GM21528 (cell line): ENCODE results near the gene FARP1.
"Not testable (repeated sequence)": the region's sequence is repeated elsewhere in the genome, so short reads cannot be mapped to it uniquely, and the experiment has no call there.

Experiments used
- ATAC-seq: cut with Tn5 transposase; IDR thresholded peaks from one replicate; pipeline ENCODE4 v1.9.1; 2021; ENCODE audit warnings: mild to moderate bottlenecking, moderate library complexity; ENCODE audit not compliant: unreplicated experiment, low FRiP score

Gene FARP1

DNA sequence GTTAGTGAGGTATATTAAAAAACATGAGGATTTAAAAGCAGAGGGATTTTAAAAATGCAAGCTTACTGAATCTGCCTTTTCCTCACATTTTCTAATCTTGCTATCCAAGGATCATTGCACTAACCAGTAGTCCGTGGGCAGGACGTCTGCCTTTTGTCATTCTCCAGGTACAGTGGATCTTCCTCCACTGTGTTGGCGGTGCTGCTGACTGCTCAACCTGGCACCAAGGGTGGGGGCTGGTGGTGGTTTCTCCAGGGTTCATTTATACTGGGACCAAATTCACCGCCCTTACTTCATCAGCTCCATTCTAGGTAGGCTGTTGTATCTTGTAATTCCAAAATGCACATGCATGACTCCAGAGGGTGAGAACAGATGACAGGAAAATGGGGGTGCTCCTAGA lies 264.7 kb downstream of the FARP1 start:
- ATAC-seq: no peak

DNA sequence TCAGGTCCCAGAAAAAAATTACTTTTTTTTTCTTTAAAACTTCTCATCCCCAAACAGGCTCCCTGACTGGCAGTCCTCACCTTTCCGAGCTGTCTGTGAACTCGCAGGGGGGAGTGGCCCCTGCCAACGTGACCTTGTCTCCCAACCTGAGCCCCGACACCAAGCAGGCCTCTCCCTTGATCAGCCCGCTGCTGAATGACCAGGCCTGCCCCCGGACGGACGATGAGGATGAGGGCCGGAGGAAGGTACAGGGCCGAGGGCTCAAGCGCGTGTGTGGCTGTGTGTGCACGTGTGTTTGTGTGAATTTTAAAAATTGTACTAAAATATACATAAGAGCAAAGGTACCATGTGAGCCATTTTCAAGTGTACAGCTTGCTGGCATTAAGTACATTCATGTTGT lies 266.4 kb downstream of the FARP1 start:
- ATAC-seq: no peak

DNA sequence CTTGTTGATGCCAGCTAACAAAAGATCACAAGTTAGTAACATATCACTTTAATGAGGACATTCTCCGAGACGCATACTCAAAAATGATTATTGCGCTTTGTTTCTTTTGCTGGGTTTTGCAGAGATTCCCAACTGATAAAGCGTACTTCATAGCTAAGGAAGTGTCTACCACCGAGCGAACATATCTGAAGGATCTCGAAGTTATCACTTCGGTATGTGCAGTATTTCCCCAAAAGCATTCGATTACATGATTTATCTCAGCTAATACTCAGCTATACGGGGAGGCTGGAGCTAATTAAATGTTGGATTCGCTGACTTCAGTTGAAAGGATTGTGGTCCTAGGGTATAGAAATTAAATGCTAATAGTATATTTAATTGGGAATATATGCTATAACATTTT lies 267.7 kb downstream of the FARP1 start:
- no peak for ATAC-seq

DNA sequence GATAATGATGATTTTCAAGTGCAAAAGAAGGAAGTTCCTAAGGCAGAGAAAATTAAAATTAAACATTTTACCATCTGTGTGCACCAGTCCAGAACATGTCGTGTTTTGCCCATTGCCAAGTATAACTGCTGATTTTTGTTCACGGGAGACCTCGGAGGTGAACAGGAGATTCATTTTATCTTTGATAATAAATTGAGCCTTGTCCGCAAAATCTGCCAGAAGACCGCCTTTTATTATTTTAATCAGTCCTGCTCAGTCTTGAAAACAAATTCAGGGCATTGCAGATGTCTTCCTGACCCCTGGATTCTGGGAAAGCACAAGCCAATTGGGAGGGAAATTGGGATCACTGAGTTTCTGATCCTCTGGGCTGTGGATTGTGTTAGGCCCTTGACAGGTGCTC lies 268.1 kb downstream of the FARP1 start:
- no peak for ATAC-seq

DNA sequence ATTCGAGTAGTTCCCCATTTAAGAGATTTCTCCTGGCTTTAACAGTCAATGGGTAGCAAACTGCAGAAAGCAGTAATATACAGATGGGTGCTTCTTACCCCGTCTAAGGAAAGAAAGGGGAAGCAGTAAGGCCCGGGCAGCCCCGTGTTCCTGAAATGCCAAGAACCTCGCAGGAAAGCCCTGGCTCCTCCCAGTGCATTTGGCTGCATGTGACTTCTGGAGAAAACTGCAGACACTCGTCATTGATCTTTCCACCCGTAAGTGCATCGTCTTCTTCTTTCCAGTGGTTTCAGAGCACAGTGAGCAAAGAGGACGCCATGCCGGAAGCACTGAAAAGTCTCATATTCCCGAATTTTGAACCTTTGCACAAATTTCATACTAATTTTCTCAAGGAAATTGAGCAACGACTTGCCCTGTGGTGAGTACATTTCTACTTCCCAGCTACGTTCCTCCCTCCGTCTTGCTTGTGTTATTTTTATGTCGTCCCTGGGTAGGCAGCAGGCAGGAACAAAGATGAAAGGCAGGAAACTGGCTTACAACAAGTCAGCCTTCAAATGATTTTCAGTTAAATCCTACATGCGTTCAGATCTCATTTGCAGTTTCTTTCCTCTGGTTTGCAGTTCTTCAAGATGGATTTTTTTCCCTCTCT lies 268.8 kb downstream of the FARP1 start:
- no peak for ATAC-seq

DNA sequence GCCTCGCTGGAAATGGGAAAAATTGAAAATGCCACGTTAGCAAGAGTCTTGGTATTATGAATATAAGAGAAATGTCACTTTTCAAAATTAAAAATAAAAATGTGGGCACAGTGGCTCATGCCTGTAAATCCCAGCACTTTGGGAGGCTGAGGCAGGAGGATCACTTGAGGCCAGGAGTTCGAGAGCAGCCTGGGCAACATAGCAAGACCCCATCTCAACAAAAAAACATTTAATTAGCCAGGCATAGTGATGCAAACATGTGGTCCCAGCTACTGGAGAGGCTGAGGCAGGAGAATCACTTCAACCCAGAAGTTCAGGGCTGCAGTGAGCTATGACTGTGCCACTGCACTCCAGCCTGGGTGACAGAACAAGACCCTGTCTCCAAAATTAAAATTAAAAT lies 270.4 kb downstream of the FARP1 start:
- not testable (repeated sequence) for ATAC-seq

DNA sequence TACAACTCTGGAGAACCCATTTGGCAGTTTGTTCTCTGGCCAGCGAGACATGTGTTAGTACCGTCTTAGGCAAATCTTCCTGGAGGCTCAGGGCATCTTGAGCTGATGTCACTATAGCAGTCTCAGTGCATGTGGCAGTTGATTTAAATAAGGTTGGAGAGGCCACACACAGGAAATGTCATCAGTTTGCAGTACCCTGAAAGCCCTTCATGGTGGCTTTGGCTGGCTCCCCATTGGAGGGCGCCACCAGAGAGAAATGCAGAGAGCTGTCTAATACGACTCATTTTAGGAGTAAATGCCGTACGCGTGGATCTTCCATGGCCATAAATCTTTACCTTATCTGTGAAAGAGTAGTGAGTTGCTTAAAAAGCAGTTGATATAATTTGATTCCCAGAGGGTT lies 270.9 kb downstream of the FARP1 start:
- ATAC-seq: no peak

DNA sequence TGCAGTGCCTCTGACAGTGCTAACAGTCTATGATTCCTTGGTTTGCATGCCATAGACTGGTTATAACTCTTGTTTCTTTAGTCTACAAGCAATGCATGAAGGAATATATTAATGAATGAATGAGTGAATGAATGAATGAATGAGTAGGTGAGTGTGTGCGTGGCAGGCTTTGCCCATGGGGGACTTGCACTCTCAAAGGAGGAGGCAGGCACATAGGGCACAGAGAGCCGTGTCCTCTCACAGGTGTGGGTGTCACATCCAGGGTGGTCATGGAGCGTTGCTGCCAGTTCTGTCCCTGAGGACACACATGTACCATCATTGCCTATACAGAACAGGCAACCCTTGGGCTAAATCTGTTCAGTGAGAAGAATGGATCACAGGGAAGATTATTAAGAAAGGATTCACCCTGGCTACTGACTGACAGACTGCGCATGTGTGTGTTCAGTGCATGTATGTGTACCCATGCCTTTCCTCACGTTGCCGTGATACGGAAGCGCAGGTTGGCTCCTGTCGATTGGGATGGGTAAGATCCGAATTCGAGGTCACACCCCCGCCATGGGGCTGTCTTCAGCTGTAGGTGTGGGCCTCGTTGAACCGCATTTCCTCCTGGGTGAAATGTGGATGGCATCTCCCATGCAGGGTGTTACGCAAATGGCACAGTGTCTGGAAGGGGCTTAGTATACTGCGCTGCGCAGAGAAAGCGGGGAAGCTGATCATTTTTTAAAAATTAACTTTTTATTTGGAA lies 272.6 kb downstream of the FARP1 start:
- no peak for ATAC-seq

DNA sequence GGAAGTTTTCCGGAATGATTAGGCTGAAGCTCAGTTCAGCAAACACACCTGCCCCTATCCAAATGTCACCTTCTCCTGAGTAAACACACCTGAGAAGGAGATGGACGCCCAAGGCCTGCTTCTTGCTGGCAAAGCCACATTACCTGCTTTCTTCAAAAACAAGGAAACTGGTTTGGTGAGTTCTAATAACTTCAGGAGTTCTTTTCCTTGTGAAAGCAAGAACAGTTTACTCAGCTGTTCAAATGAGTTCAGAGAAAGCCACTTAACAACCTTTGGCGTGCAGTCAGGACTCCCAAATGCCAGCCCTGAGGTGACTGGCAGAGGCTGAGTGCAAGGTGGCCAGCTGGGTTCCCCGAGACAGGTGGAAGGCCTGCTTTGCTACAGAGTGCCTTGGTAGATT lies 273.5 kb downstream of the FARP1 start:
- ATAC-seq: no peak

DNA sequence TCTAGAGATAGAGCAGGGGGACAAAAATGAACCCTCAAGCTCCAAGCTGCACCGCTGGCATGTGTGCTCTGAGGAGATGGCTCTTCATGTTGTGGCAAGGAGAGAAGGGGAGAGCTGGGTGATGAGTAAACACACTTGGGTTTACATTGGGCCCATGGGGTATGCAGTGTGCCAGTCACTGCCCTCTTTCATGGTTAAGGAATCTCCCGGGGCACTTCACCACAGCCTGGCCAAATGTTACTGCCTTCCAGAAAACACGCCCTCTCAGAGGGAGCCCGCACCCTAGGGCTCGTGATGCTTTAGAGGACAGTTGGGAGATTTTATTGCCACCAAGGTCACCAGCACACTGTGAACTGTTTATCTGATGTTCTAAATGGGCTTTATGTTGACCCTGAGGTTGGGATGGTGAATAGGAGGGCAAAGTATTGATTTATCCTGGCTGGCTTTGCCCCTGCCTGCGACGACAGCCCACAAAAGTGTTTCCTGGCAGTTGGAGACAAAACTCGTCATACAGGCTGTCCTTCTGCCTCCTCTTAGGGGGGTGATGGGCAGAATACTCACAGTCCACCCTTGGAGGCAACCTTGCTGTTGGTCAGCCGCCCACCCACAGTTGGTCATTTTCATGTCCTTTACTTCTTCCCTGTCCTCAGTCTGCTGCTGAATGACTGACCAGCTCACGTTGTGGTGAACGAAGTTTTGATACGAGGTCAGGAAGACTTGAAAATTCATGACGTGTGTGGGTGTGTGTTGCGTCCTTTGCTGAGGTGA lies 277.1 kb downstream of the FARP1 start:
- no peak for ATAC-seq

DNA sequence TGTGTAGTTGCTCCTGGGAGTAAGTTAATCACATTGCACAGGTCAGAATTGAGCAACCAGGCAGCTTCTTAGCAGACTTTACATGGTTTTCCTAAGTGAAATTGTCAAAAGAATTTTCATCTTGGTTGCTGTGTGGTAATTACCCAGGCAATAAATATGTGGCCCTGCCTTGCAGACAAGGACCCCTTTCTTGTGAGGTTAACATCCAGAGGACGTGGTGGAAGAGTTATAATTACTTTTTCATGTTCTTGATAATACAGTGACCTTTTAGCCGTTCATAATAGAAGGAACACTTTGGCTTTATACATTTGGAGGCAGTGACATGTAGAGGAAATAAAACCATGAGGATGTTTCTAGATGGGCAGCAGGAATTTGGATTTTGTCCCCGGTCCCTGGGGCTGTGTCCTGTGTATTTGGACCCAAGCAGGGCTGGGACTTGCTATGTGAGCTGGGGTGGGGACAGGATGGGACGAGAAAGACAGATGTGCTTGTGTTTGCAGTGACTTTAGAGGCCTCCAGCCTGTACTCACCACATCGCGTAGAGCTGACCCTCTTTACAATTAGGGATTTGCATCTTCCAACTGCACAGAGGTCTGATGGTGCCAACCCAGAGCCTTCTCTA lies 277.8 kb downstream of the FARP1 start:
- no peak for ATAC-seq

DNA sequence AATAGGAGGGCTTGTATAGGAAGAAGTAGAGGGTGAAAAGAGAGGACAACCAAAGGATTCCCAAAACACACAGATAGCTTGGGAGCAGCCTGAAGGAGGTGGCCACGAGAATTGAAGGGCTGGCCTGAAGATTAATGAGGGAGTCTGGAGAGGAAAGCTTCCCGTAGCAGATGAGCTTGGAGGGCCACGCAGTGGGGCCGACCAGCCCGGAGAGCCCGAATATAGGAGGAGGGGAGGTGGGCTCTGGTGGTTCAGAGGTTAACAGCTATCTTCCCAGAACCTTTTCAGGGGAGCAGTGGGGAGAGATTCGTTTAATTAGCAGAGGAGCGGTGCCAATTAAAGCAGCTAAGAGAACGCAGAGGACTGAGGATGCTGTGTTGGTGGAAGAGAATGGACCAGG lies 279.2 kb downstream of the FARP1 start:
- ATAC-seq: no peak

DNA sequence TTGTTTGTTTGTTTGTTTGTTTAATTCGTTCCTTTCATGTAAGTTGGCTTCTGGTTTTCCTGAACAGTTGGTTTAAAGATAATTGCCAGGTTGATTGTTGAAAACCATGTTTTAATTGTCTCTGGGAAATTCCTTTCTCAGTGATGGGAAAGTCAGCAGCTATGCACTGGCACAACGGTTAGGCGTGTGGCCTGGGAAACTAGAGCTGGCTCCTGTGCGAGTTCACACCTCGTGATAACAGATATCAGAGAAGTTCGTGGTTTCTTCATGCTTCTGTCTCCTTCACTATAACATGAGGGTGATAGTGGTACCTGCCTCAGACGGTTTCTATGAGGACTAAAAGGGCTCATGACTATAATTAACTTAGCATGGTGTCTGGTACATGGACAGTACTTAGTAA lies 280.5 kb downstream of the FARP1 start:
- no peak for ATAC-seq

DNA sequence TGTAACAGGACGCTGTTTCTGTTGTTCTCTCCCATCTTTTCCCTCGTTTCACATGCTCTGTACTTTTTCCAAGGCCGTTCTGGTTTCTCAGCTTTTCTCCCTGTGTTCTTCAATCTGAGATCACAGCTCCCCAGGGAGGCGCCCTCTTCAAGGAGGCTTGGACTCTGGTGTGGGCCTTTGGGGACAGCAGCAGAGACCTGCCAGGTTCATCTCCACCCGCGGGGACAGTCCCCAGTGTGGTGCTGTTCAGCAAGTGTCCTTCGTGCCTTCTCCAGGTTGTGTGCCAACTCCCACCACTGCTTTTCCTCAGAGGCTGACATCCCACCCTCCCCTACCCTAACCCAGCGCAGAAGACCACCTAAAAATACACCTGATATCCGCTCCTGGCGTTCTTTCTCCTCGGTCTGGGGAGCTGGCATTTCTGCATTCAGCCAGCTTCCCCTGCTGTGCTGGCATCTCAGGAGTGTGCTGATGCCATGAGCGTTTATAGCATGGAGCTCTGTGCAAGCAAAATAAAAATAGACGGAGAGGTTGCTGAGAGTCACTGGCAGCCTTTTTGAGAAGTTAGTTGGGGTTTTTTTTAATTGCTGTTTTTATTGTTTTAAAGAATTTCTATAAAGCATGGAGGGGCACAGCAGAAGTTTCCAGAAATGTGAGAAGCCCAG lies 284.6 kb downstream of the FARP1 start:
- no peak for ATAC-seq

DNA sequence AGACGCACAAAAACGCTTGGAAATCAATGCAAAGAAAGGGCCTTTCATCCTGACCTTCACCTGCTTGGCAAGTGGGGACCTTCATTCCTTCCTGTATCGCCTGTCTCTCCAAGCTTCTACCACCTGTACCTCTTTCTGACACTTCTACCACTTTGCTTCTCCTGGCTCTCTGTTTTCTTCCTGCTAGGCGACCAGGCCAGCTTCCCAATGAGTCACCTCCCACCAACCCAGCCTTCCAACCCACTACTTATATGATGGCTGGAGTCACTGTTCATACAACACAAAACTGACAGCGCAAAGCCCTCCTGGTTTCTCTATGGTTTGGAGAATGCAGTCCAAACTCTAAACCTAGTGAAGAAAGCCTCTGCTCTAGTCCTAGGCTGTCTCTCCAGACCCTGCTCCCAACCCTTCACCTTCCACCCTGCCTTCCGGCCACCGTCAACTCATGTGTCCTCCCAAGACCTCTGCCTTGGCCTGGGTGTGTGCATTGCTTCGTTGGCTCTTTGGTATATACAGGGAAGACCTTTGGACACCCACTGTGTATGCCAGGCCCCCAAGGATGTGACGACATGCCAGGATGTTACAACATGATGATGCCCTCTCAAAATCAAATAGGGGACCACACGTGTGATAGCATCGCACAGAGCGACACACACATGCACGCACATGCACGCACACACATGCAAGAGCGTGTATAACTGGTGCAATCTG lies 285.5 kb downstream of the FARP1 start:
- no peak for ATAC-seq

DNA sequence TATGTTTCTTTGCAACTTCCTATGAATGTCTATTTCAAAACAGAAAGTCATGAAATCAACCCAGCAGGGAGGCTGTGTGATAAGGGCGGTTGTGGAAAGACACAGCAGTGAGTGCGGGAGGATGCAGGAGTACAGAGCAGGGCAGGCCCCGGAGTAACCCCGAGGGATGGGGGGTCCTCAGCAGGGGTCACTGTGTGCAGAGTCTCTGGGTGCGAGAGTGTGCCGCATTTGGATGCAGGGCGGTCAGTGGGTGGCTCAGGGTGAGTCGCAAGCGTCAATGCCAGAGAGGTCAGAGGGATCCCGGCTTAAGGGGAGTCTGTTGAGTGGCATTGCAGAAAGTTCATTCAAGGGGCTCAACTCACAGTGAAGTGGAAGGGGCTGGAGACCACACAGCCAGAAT lies 286.2 kb downstream of the FARP1 start:
- no peak for ATAC-seq

DNA sequence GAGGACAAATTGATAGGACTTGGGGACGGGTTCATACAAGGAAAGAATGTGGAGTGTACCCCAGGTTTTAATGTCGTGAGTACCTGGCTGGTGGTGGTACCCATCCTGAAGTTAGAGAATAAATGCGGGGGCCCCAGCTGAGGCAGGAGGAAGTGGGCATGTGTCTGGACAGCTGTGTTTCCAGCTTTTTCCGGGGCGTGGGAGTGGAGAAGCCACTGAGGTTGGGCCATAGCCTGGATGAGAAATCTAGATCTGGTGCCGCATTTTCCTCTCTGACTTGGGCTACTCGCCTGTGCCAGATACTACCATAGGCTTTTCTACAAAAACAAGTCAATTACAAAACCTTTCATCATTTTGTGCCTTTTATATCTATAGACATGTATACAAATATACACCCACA lies 286.6 kb downstream of the FARP1 start:
- ATAC-seq: no peak

DNA sequence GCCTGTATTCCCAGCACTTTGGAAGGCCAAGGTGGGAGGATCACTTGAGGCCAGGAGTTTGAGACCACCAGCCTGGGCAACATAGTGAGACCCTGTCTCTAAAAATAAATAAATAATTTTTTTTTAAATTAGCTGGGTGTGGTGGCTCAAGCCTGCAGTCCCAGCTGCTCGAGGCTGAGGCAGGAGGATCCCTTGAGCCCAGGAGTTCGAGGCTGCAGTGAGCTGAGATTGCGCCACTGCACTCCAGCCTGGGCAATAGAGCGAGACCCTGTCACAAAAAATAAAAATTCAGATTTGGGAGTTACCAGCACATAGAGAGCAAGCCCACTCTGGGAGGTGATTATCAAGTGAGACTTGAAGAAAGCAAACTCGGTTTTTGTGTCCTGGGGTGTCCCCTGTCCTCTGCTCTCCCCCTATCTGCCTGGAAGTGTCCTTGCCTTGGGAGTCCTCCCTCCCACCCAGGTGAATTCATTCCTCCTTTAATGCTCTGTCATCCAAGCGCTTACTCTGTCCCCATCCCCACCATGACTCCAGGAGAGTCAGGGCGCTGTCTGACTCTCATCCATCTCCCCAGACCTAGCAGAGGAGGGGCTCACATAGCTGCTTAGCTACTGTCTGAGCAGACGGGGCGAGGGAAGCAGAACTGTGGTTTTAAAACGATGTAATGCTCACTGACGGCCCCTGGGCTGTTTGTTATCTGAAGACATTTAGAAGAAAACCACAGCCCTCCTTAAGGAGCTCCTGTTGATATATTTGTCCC lies 287.3 kb downstream of the FARP1 start:
- ATAC-seq: no peak

DNA sequence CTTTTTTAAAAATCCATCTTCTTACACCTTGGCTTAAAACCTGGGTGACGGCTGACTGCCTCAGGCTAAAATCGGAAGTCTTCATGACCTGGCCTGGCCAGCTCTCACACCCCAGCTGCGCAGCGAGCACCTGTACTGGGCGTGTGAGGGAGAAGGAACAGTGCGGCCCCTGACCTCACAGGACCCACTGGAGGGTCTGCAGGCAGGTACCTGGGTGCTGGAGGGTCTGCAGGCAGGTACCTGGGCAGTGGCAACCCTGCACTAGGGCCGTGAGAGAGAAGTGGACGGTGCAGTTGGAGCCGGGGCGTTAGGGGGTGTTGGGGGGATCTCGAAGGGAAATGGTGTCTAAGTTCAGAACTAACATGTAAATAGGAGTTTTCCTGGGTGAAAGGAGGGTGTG lies 289.7 kb downstream of the FARP1 start:
- no peak for ATAC-seq
